ENCODE measurements around the gene ATG7. TPM values are rescaled to one million over a fixed set of nuclear protein-coding genes. Genes with fewer than 3 reads are reported as not detected.
"Not testable (repeated sequence)": the region's sequence is repeated elsewhere in the genome, so short reads cannot be mapped to it uniquely, and the experiment has no call there.

The ATG7 gene
- total RNA-seq, 2 experiments from 2014 or later, result 31.0 to 33.1 TPM

DNA sequence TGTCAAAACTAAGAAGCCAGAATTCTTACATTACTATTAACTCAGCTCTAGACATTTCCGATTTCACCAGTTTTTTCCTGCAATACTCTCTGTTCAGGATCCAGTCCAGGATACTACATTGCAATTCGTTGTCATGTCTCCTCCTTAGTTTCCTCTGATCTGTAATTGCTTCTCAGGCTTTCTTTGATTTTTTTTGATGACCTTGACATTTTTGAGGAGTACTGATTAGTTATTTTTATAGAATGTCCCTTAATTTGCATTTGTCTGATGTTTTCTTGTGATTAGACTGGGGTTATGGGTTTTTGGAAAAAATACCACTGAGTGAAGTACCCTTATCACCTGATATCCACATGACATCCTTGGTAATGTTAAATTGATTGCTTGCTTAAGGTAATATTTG lies 57.6 kb downstream of the ATG7 start:
- no peak for DNase-seq

DNA sequence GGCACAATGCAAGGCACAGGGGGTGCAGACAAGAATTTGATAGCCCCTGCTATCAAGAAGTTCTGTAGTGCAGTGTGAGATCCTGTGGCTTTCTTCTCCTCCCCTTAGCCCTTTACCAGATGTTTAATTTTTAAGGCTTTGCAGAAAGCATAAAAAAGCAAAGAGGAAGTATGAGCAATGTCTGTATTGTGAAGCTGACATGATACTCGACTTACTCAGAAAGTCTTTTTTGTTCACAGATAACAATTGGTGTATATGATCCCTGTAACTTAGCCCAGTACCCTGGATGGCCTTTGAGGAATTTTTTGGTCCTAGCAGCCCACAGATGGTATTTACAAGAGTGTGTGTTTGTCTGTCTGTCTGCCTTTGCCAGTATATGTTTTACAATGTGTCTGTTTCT lies 58.9 kb downstream of the ATG7 start:
- Mint-ChIP-seq H3K27ac (peak overlapping the region; percentile 3), H3K36me3 (ENCODE audit: low read depth) (peaks cover 6% of the 10 kb centered on the region), H3K27me3 (no peaks in the 10 kb centered on the region), H3K9me3 (no peaks in the 10 kb centered on the region), H3K4me3 (no peak overlapping the region), H3K4me1 (ENCODE audit: low read depth) (peaks cover 11% of the 10 kb centered on the region)
- POLR2A ChIA-PET, result interaction anchor here (1.1 kb wide), 1 partner anchor 85 kb away, joined by 3 read pairs; no protein-coding TSS in a partner anchor
- CTCF ChIA-PET, result interaction anchor here (0.7 kb wide), 1 partner anchor 270 kb away, joined by 3 read pairs; no protein-coding TSS in a partner anchor
- TF ChIP-seq, protein P1, sequence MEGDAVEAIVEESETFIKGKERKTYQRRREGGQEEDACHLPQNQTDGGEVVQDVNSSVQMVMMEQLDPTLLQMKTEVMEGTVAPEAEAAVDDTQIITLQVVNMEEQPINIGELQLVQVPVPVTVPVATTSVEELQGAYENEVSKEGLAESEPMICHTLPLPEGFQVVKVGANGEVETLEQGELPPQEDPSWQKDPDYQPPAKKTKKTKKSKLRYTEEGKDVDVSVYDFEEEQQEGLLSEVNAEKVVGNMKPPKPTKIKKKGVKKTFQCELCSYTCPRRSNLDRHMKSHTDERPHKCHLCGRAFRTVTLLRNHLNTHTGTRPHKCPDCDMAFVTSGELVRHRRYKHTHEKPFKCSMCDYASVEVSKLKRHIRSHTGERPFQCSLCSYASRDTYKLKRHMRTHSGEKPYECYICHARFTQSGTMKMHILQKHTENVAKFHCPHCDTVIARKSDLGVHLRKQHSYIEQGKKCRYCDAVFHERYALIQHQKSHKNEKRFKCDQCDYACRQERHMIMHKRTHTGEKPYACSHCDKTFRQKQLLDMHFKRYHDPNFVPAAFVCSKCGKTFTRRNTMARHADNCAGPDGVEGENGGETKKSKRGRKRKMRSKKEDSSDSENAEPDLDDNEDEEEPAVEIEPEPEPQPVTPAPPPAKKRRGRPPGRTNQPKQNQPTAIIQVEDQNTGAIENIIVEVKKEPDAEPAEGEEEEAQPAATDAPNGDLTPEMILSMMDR (IDR thresholded peaks at IDR 0.05), result no peak
- ATAC-seq, result no peak
- intact Hi-C loops (cut with micrococcal nuclease), result no loop called here
- DNase-seq, result no peak

More for the DNA sequence above, 57.6 kb downstream of the ATG7 start:
- Mint-ChIP-seq H3K27me3 (no peaks in the 10 kb centered on the region), H3K9me3 (no peaks in the 10 kb centered on the region), H3K27ac (peak overlapping the region; percentile 3), H3K4me3 (no peak overlapping the region), H3K36me3 (ENCODE audit: low read depth) (peaks cover 10% of the 10 kb centered on the region), H3K4me1 (ENCODE audit: low read depth) (peaks cover 11% of the 10 kb centered on the region)
- TF ChIP-seq, protein P1 (IDR thresholded peaks at IDR 0.05), result no peak
- ATAC-seq, result no peak
- ChIA-PET CTCF (no interaction called here), POLR2A (interaction anchor here (1.1 kb wide), 1 partner anchor 84 kb away, joined by 3 read pairs; no protein-coding TSS in a partner anchor)
- intact Hi-C loops (cut with micrococcal nuclease), result no loop called here

DNA sequence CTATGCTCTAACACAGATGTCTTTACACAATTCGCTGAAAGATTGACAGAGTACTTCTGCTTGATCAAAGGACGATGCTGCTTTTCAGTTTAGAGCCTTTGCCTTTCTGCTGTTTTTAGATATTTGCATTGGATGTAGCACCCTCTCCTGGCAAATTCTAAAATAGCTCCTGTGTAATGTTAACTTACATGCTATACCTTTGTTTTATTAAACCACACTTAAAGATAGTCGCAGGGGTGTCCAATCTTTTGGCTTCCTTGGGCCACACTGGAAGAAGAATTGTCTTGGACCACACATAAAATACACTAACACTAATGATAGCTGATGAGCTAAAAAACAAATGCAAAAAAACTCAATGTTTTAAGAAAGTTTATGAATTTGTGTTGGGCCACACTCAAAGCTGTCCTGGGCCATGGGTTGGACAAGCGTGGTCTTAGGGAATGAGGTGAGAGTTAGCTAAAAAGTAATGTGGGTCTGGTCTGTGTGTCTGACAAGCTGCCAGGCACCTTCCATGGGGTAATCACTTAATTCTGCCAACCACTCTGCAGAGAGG lies 62.9 kb downstream of the ATG7 start:
- Mint-ChIP-seq H3K9me3 (no peaks in the 10 kb centered on the region), H3K4me1 (ENCODE audit: low read depth) (peaks cover 7% of the 10 kb centered on the region), H3K36me3 (ENCODE audit: low read depth) (peaks cover 5% of the 10 kb centered on the region), H3K27me3 (no peaks in the 10 kb centered on the region), H3K27ac (no peak overlapping the region), H3K4me3 (no peak overlapping the region)
- POLR2A ChIA-PET, result no interaction called here
- intact Hi-C loops (cut with micrococcal nuclease), result loop anchor here (2.0 kb wide), 1 partner anchor 98 kb away; no protein-coding TSS in a partner anchor
- peak; percentile 19 for DNase-seq
- CTCF ChIA-PET, result interaction anchor here (0.6 to 4.7 kb wide), 26 partner anchors 9 to 577 kb away, joined by 3 to 36 read pairs (median 6); no protein-coding TSS in a partner anchor
- ATAC-seq, result peak; percentile 79
- TF ChIP-seq, protein P1 (IDR thresholded peaks at IDR 0.05), result peak; percentile 59

DNA sequence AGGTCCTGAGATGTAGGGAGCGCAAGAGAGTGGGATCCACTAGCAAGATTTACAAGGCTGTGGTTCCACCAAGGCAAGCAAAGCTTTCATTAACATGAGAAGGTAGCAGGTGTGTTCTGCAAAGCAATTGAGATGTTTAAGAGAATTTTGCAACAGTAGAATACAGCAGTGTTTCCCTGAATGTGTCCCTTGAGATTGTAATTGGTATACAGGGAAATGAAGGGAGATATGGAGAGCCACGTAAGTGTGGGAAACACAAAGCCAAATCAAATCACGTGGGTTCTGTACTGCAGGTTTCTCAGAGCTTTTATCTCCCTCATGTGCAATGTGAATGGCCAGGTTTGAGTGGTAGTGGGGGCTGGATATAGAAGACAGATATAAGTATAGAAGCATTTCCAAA lies 67.3 kb downstream of the ATG7 start:
- TF ChIP-seq, protein P1 (IDR thresholded peaks at IDR 0.05), result no peak
- no peak for DNase-seq
- POLR2A ChIA-PET, result interaction anchor here (0.9 to 1.4 kb wide), 2 partner anchors 33 to 101 kb away, joined by 3 read pairs; no protein-coding TSS in a partner anchor
- Mint-ChIP-seq H3K4me1 (ENCODE audit: low read depth) (no peaks in the 10 kb centered on the region), H3K27ac (no peak overlapping the region), H3K9me3 (no peaks in the 10 kb centered on the region), H3K36me3 (ENCODE audit: low read depth) (peaks cover 23% of the 10 kb centered on the region), H3K4me3 (no peak overlapping the region), H3K27me3 (no peaks in the 10 kb centered on the region)
- ATAC-seq, result no peak
- CTCF ChIA-PET, result interaction anchor here (1.4 kb wide), 1 partner anchor 279 kb away, joined by 5 read pairs; no protein-coding TSS in a partner anchor
- intact Hi-C loops (cut with micrococcal nuclease), result no loop called here

DNA sequence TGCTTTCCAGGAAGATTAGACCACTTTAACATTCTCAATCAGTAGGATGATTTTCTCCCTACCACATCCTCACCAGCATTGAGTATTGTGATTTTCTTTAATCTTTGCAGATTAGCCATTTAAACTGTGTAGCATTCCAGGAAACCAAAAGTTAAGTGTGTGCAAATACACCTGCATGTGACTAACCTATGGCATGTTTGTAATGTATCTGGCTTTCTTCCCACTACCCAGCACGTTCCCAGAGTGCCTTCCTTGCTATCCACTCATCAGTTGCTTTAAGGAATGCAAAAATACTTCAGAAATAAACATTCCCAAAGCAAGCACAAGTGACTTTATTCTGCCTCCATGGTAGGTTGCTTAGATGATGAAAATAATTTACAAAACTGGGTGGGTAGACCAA lies 74.2 kb downstream of the ATG7 start:
- ChIA-PET POLR2A (interaction anchor here (0.5 kb wide), 1 partner anchor 278 kb away, joined by 3 read pairs; no protein-coding TSS in a partner anchor), CTCF (no interaction called here)
- Mint-ChIP-seq H3K27ac (no peak overlapping the region), H3K4me3 (no peak overlapping the region), H3K9me3 (no peaks in the 10 kb centered on the region), H3K36me3 (ENCODE audit: low read depth) (peaks cover 67% of the 10 kb centered on the region), H3K27me3 (no peaks in the 10 kb centered on the region), H3K4me1 (ENCODE audit: low read depth) (no peaks in the 10 kb centered on the region)
- TF ChIP-seq, protein P1 (IDR thresholded peaks at IDR 0.05), result no peak
- no peak for DNase-seq
- ATAC-seq, result no peak
- intact Hi-C loops (cut with micrococcal nuclease), result no loop called here

DNA sequence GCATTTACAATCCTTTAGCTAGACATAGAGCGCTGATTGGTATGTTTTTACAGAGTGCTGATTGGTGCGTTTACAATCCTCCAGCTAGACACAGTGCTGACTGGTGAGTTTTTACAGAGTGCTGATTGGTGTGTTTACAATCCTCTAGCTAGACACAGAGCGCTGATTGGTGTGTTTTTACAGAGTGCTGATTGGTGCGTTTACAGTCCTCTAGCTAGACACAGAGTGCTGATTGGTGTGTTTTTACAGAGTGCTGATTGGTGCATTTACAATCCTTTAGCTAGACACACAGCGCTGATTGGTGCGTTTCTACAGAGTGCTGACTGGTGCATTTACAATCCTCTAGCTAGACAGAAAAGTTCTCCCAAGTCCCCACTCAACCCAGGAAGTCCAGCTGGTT lies 76.7 kb downstream of the ATG7 start:
- H3K9me3 Mint-ChIP-seq; H3K27ac Mint-ChIP-seq; DNase-seq; H3K27me3 Mint-ChIP-seq; ATAC-seq; intact Hi-C loops (cut with micrococcal nuclease); H3K4me1 Mint-ChIP-seq (ENCODE audit: low read depth); H3K4me3 Mint-ChIP-seq: not testable (repeated sequence)
- H3K36me3 Mint-ChIP-seq (ENCODE audit: low read depth), result peaks cover 66% of the 10 kb centered on the region
- CTCF ChIA-PET, result interaction anchor here (0.9 kb wide), 1 partner anchor 15 kb away, joined by 3 read pairs; no protein-coding TSS in a partner anchor
- POLR2A ChIA-PET, result interaction anchor here (0.6 kb wide), 1 partner anchor 345 kb away, joined by 5 read pairs; no protein-coding TSS in a partner anchor
